GM23338 (cell line): ENCODE data around the gene MAST4.

Source experiments
- CREB1 ChIP-seq: fragments of 250-450 bp; sonication (Bioruptor Pico); IDR thresholded peaks from 2 replicates; pipeline ENCODE4 v1.5.0; 2020; ENCODE audit warnings: low read depth, mild to moderate bottlenecking, moderate library complexity
- ETS1 ChIP-seq: IDR thresholded peaks from 2 replicates; pipeline ENCODE4 v1.6.1; 2016; ENCODE audit warnings: antibody characterized with exemption
- EZH2 ChIP-seq: fragments of 200-600 bp; sonication (generic); IDR thresholded peaks from one replicate; pipeline ENCODE4 v1.8.0; 2017; ENCODE audit warnings: antibody characterized with exemption, mild to moderate bottlenecking, low read depth; ENCODE audit not compliant: unreplicated experiment
- EZH2phosphoT487 ChIP-seq: fragments of 200-600 bp; sonication (generic); IDR thresholded peaks from one replicate; pipeline ENCODE4 v1.8.1; 2018; ENCODE audit warnings: antibody characterized with exemption; ENCODE audit not compliant: unreplicated experiment
- NANOG ChIP-seq: IDR thresholded peaks from 2 replicates; pipeline ENCODE4 v1.6.1; 2016; ENCODE audit warnings: antibody characterized with exemption, borderline replicate concordance
- POLR2AphosphoS5 ChIP-seq: IDR thresholded peaks from 2 replicates; pipeline ENCODE4 v1.6.1; 2016; ENCODE audit warnings: antibody characterized with exemption, low read depth
- ZNF114 ChIP-seq: fragments of 250-450 bp; sonication (Bioruptor Pico); IDR thresholded peaks from 2 replicates; pipeline ENCODE4 v1.5.0; 2020; ENCODE audit warnings: mild to moderate bottlenecking, moderate library complexity
- ZNF331 ChIP-seq: fragments of 250-450 bp; sonication (Bioruptor Pico); IDR thresholded peaks from 2 replicates; pipeline ENCODE4 v1.5.0; 2020; ENCODE audit warnings: low read depth, mild to moderate bottlenecking, moderate library complexity
- TF ChIP-seq, protein P1 (sequence below), 2 experiments: fragments of 200-600 bp in 1 of 2; sonication (generic) in 1 of 2; conservative IDR thresholded peaks; 2 replicates each; pipeline versions ENCODE4 v1.5.1 to v1.6.1; 2016 to 2017; ENCODE audit warnings: antibody characterized with exemption in 2 of 2, low read depth in 2 of 2, mild to moderate bottlenecking in 2 of 2, moderate library complexity in 1 of 2
- TF ChIP-seq, protein P2 (sequence below): IDR thresholded peaks from one replicate; pipeline ENCODE4 v1.6.1; 2018; ENCODE audit warnings: antibody characterized with exemption; ENCODE audit not compliant: unreplicated experiment

GRCh38 chr5:66565878-66566277 lies 30.3 kb upstream of the MAST4 start:
- TF ChIP-seq, protein P1, sequence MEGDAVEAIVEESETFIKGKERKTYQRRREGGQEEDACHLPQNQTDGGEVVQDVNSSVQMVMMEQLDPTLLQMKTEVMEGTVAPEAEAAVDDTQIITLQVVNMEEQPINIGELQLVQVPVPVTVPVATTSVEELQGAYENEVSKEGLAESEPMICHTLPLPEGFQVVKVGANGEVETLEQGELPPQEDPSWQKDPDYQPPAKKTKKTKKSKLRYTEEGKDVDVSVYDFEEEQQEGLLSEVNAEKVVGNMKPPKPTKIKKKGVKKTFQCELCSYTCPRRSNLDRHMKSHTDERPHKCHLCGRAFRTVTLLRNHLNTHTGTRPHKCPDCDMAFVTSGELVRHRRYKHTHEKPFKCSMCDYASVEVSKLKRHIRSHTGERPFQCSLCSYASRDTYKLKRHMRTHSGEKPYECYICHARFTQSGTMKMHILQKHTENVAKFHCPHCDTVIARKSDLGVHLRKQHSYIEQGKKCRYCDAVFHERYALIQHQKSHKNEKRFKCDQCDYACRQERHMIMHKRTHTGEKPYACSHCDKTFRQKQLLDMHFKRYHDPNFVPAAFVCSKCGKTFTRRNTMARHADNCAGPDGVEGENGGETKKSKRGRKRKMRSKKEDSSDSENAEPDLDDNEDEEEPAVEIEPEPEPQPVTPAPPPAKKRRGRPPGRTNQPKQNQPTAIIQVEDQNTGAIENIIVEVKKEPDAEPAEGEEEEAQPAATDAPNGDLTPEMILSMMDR (conservative IDR thresholded peaks at IDR 0.05; ENCODE audit: low read depth in 2 of 2) = no peak
- TF ChIP-seq EZH2 (no peak), ZNF114 (CRISPR knock-in tag) (no peak), EZH2phosphoT487 (no peak), ZNF331 (no peak), POLR2AphosphoS5 (no peak), ETS1 (0 out of 2 replicates have a peak, but pooled peaks have one; percentile 44), CREB1 (CRISPR knock-in tag) (peak; percentile 29; the same call in 1 of the 2 replicates), NANOG (peak; percentile 27; the same call in 1 of the 2 replicates)
- TF ChIP-seq, protein P2, sequence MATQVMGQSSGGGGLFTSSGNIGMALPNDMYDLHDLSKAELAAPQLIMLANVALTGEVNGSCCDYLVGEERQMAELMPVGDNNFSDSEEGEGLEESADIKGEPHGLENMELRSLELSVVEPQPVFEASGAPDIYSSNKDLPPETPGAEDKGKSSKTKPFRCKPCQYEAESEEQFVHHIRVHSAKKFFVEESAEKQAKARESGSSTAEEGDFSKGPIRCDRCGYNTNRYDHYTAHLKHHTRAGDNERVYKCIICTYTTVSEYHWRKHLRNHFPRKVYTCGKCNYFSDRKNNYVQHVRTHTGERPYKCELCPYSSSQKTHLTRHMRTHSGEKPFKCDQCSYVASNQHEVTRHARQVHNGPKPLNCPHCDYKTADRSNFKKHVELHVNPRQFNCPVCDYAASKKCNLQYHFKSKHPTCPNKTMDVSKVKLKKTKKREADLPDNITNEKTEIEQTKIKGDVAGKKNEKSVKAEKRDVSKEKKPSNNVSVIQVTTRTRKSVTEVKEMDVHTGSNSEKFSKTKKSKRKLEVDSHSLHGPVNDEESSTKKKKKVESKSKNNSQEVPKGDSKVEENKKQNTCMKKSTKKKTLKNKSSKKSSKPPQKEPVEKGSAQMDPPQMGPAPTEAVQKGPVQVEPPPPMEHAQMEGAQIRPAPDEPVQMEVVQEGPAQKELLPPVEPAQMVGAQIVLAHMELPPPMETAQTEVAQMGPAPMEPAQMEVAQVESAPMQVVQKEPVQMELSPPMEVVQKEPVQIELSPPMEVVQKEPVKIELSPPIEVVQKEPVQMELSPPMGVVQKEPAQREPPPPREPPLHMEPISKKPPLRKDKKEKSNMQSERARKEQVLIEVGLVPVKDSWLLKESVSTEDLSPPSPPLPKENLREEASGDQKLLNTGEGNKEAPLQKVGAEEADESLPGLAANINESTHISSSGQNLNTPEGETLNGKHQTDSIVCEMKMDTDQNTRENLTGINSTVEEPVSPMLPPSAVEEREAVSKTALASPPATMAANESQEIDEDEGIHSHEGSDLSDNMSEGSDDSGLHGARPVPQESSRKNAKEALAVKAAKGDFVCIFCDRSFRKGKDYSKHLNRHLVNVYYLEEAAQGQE = no peak
